Activated CD4-positive, alpha-beta T cell treated with anti-CD3 and anti-CD28 coated beads, Interleukin-2, amount 50 U/mL, for 48 hours (primary cell): Measurements from ENCODE around the gene SRF.
A peak's percentile ranks its signal among the peaks of the same experiment; 100 is the strongest.

Experiments
- DNase-seq, 2 experiments: peaks; one replicate each; pipeline ENCODE4 v3.0.0-alpha.2; 2020

SRF gene

GRCh38 chr6:43219814-43220213, 48.7 kb downstream of the SRF start:
- no peak for DNase-seq

DNA sequence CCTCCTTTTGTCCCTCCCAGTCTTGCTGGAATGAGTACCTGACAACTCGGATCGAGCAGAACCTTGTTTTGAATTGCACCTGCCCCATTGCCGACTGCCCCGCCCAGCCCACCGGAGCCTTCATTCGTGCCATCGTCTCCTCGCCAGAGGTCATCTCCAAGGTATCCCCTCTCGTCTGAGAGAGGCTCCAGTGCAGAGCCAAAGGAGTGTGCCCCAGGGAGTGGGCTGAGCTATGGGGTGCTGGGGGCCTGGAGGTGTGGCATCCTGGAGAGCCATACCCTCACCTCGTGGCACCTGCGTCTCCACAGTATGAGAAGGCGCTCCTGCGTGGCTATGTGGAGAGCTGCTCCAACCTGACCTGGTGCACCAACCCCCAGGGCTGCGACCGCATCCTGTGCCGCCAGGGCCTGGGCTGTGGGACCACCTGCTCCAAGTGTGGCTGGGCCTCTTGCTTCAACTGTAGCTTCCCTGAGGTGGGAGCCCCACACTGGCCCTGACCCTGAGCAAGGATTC, 49.4 kb downstream of the SRF start:
- no peak for DNase-seq

GRCh38 chr6:43221046-43221972, 50.2 kb downstream of the SRF start:
- DNase-seq, result no peak

DNA sequence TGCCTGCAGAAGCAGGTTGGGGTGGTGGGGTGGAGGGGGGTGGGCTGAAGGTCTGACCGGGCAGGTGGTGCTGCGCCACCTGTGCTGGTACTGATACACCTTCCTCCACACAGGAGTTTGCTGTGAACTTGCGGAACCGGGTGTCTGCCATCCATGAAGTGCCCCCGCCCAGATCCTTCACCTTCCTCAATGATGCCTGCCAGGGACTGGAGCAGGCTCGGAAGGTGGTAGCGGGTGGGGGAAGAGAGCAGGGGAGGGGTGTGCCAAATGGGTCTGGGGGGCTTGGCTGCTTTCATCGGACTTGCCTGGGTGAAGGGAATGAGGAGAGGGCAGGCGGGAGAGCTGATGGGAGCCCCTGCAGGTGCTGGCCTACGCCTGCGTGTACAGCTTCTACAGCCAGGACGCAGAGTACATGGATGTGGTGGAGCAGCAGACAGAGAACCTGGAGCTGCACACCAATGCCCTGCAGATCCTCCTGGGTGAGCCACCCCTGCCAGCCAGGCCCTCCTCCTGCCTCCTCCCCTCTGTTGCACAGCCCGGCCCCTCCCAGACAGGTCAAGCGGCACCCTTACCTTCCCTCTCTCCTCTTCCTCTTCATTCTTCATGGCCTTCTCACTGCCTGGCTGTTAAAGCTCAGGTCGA, 51.5 kb downstream of the SRF start:
- DNase-seq, result no peak

GRCh38 chr6:43223175-43223574, 52.1 kb downstream of the SRF start:
- no peak for DNase-seq

DNA sequence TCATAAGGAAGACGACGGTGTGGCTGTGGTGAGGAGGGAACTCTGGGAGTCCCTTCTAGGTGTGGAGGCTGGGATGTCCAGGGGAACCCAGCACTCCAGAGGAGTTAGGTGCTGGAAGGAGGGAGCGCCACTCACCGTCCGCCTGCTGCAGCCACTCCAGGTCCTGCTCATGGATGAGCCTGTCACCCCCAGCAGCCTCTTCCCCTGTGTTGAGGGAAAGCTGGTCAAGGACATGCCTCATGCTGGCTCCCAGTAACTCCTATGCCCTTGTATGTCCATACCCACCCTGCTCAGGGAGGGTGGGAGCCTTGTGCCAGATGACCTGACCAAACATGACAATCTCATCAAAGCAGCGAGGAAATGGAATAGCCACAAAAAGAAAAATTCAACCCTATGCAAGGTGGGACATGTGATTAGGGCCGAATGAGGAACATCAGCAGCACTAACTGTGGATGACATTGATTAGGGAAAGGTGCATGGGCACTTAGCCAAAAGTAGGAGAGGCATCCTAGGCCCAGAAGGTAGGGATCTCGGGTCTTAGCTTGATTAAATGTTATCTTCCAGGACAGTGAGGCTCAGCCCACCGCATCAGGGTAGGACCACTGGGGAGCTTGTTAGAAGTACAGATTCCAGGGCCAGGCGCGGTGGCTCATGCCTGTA, 55.3 kb downstream of the SRF start:
- DNase-seq, result no peak

- DNase-seq, result peak; percentile 80 to 84
Measured at GRCh38 chr6:43228951-43229802, 58.1 kb downstream of the SRF start, which contains the start of gene DNPH1. TSS of gene DNPH1 (minus strand) at chr6:43229481. CDS start at chr6:43229456, 25 bp downstream.

DNA sequence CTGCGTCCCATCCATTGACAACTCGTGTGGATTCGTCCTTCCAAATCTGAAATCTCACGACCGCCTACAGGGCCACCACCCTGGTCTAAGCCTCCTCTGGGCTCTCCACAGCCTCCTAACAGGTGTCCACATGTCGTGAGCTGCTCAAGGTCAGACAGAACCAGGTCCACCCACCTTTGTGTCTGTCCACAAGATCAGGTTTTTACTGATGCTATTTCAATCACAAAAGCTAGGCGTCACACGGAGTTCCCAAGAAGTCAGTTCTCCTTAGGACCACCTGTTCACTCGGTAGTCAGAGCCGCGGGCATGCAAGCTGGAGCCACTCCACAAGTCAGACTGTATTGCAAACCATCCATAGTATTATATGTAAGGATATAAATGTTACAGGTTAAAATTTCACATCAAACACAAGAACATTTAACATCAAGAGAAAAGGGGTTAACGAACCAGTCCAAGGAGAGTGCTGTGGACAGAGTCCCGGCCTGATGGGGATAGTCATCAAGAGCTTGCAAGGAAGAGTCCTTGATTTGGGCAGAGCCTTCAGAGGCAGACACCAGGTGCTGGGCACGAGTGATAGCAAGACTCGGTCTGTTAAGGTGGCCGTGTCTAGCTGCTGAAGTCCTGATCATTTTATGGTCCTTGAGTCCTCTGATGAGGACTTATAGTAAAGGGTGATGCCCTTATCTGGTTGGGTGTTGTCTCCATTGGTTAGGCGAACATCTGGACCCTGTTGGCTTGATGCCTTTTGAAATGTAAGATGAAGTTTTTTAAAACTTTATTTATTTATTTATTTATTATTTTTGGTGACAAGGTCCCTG, 58.9 kb downstream of the SRF start:
- DNase-seq, result no peak

DNA sequence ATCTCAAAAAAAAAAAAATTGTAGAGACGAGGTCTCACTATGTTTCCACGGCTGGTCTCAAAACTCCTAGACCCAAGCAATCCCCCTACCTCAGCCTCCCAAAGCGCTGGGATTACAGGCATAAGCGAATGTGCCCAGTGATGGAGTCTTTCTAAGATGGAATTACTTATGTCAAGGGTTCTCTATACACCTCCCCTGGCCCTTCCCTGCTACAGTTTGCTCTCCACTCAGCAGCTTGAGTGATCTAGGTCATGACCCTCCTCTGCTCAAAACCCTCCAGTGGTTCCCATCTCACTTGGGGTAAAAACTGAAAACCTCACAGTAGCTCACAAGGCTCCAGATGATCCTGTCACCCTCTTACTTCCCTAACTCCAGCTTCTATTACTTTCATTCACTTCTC, 60.0 kb downstream of the SRF start:
- DNase-seq, result no peak
